HCT116 (cell line): Measurements from ENCODE around the gene MEP1B. TPM values are rescaled to one million over a fixed set of nuclear protein-coding genes. Genes with fewer than 3 reads are reported as not detected.

Source experiments
- ATAC-seq: fragments of 200-7000 bp; cut with Tn5 transposase; 2 replicates; pipeline ENCODE4 v1.9.1; 2020; ENCODE audit warnings: mild to moderate bottlenecking, moderate library complexity
- BruUV-seq: library from RNA; stranded (reverse); fragments of 400-500 nt; replicated peaks from 2 replicates; lab custom pipeline; 2021; lab: Mats Ljungman, UMichigan
- CTCF ChIA-PET: fragments of 300-600 bp; sonication (Branson Sonifier 250); formaldehyde crosslinking; loops from one replicate; lab custom pipeline; 2021; ENCODE audit warnings: antibody characterized with exemption; lab: Charles Lee
- POLR2A ChIA-PET: fragments of 300-600, 350-600 bp; sonication (Branson Sonifier 250); formaldehyde crosslinking; loops from one replicate; lab custom pipeline; 2021; ENCODE audit warnings: antibody characterized with exemption; lab: Charles Lee
- RAD21 ChIA-PET, 2 experiments: fragments of 300-600 bp; sonication (Branson Sonifier 250); formaldehyde crosslinking; loops; one replicate each; lab custom pipeline; 2023; ENCODE audit warnings: low total read pairs in 2 of 2; ENCODE audit not compliant: uncharacterized antibody in 2 of 2, unreplicated experiment in 2 of 2, low non-redundant PET in 1 of 2; lab: Charles Lee
- DNase-seq: peaks from one replicate; pipeline ENCODE4 v3.0.0-alpha.2; 2010; ENCODE audit warnings: low read depth, low spot score
- H2AFZ ChIP-seq: fragments of 200-600 bp; shearing (Covaris generic), sonication (generic); 2 replicates; pipeline ENCODE4 v1.6.1; 2017; ENCODE audit warnings: low read depth, mixed run types, mixed read lengths, antibody characterized with exemption, low read length; ENCODE audit not compliant: poor library complexity, severe bottlenecking
- H3K27ac ChIP-seq: 2 replicates; pipeline ENCODE4 v1.5.1; 2012; ENCODE audit warnings: low read depth, low read length
- H3K27me3 ChIP-seq: fragments of 200-600 bp; sonication (generic); 2 replicates; pipeline ENCODE4 v1.6.1; 2016; ENCODE audit warnings: mixed run types, low read length, mixed read lengths; ENCODE audit not compliant: insufficient read depth
- H3K36me3 ChIP-seq, 2 experiments: fragments of 200-500 bp in 1 of 2; fragments of 200-600 bp in 1 of 2; sonication (Bioruptor generic) in 1 of 2; sonication (generic) in 1 of 2; 2 replicates each; pipeline versions ENCODE4 v1.5.1 to v1.6.1; 2014 to 2016; ENCODE audit warnings: low read length in 2 of 2, inconsistent platforms in 1 of 2, mixed read lengths in 1 of 2, mixed run types in 1 of 2; ENCODE audit not compliant: insufficient read depth in 2 of 2, control insufficient read depth in 1 of 2
- H3K4me1 ChIP-seq, 2 experiments: fragments of 200-600 bp in 1 of 2; sonication (generic) in 1 of 2; 2 replicates each; pipeline versions ENCODE4 v1.5.1 to v1.6.1; 2012 to 2017; ENCODE audit warnings: low read length in 2 of 2, inconsistent platforms in 1 of 2, mild to moderate bottlenecking in 1 of 2, mixed read lengths in 1 of 2, mixed run types in 1 of 2, moderate library complexity in 1 of 2; ENCODE audit not compliant: insufficient read depth in 2 of 2, control insufficient read depth in 1 of 2
- H3K4me2 ChIP-seq: fragments of 200-600 bp; sonication (generic); 2 replicates; pipeline ENCODE4 v1.6.1; 2017; ENCODE audit warnings: mixed run types, low read length, mixed read lengths
- H3K4me3 ChIP-seq, 2 experiments: fragments of 200-600 bp in 1 of 2; sonication (generic) in 1 of 2; replicated peaks in 1 of 2; 2 replicates each; pipeline ENCODE4 v1.5.1; 2011 to 2016; ENCODE audit warnings: low read length in 2 of 2, control low read depth in 1 of 2, low read depth in 1 of 2, mild to moderate bottlenecking in 1 of 2, mixed read lengths in 1 of 2, mixed run types in 1 of 2
- H3K79me2 ChIP-seq: fragments of 200-600 bp; sonication (generic); 2 replicates; pipeline ENCODE4 v1.6.1; 2017; ENCODE audit warnings: mild to moderate bottlenecking, mixed run types, low read length, moderate library complexity, mixed read lengths; ENCODE audit not compliant: insufficient read depth
- H3K9ac ChIP-seq: fragments of 200-600 bp; sonication (generic); 2 replicates; pipeline ENCODE4 v1.6.1; 2016; ENCODE audit warnings: low read length, mixed read lengths
- H3K9me2 ChIP-seq: fragments of 200-600 bp; sonication (generic), shearing (Covaris generic); 2 replicates; pipeline ENCODE4 v1.6.1; 2017; ENCODE audit warnings: mixed run types, mild to moderate bottlenecking, moderate library complexity; ENCODE audit not compliant: insufficient read depth
- H3K9me3 ChIP-seq, 2 experiments: fragments of 200-500 bp in 1 of 2; fragments of 200-600 bp in 1 of 2; sonication (Bioruptor generic) in 1 of 2; sonication (generic) in 1 of 2; 2 replicates each; pipeline ENCODE4 v1.6.1; 2014 to 2017; ENCODE audit warnings: low read length in 2 of 2, mixed read lengths in 2 of 2, inconsistent platforms in 1 of 2, low read depth in 1 of 2, mild to moderate bottlenecking in 1 of 2, mixed run types in 1 of 2, moderate library complexity in 1 of 2; ENCODE audit not compliant: control insufficient read depth in 1 of 2, insufficient read depth in 1 of 2
- H4K20me1 ChIP-seq: fragments of 200-600 bp; sonication (generic), shearing (Covaris generic); 2 replicates; pipeline ENCODE4 v1.6.1; 2017; ENCODE audit warnings: mixed run types, mild to moderate bottlenecking, moderate library complexity; ENCODE audit not compliant: insufficient read depth
- ATF3 ChIP-seq: IDR thresholded peaks from 2 replicates; pipeline ENCODE4 v1.6.1; 2012
- CEBPB ChIP-seq: IDR thresholded peaks from 2 replicates; pipeline ENCODE4 v1.6.1; 2012; ENCODE audit warnings: low read depth
- EGR1 ChIP-seq: IDR thresholded peaks from 2 replicates; pipeline ENCODE4 v1.6.1; 2012; ENCODE audit warnings: low read depth
- EZH2phosphoT487 ChIP-seq: fragments of 200-600 bp; IDR thresholded peaks from 2 replicates; pipeline ENCODE4 v1.6.1; 2018; ENCODE audit warnings: antibody characterized with exemption, borderline replicate concordance
- MAX ChIP-seq: IDR thresholded peaks from 2 replicates; pipeline ENCODE4 v1.6.1; 2012
- POLR2A ChIP-seq: IDR thresholded peaks from 2 replicates; pipeline ENCODE4 v1.7.0; 2011; ENCODE audit warnings: borderline replicate concordance; ENCODE audit not compliant: insufficient read depth, insufficient read length; ENCODE audit errors: extremely low read depth
- POLR2AphosphoS5 ChIP-seq: IDR thresholded peaks from 2 replicates; pipeline ENCODE4 v1.6.1; 2011; ENCODE audit warnings: mild to moderate bottlenecking, low read depth, low read length, moderate library complexity
- RAD21 ChIP-seq: IDR thresholded peaks from 2 replicates; pipeline ENCODE4 v1.6.1; 2012; ENCODE audit warnings: low read depth, mild to moderate bottlenecking
- REST ChIP-seq: IDR thresholded peaks from 2 replicates; pipeline ENCODE4 v1.6.1; 2012; ENCODE audit warnings: low read depth
- SIN3A ChIP-seq: IDR thresholded peaks from 2 replicates; pipeline ENCODE4 v1.6.1; 2012; ENCODE audit warnings: low read depth
- SP1 ChIP-seq: IDR thresholded peaks from 2 replicates; pipeline ENCODE4 v1.6.1; 2012; ENCODE audit warnings: low read depth
- SRF ChIP-seq: IDR thresholded peaks from 2 replicates; pipeline ENCODE4 v1.6.1; 2012; ENCODE audit warnings: low read depth
- ZBTB33 ChIP-seq: IDR thresholded peaks from 2 replicates; pipeline ENCODE4 v1.6.1; 2011; ENCODE audit warnings: mild to moderate bottlenecking, low read length, moderate library complexity; ENCODE audit not compliant: insufficient replicate concordance; ENCODE audit errors: extremely low read depth
- intact Hi-C: fragments of 100-400 bp; cut with micrococcal nuclease; formaldehyde crosslinking; loops from 2 replicates; pipeline ENCODE4 v1.10.0; 2022
- total RNA-seq: library from RNA; stranded (reverse); gene quantifications from one replicate; pipeline ENCODE4 v1.2.1, GENCODE V29; 2021; ENCODE audit not compliant: unreplicated experiment

Gene MEP1B
- total RNA-seq, 1 experiment from 2014 or later = not detected

GRCh38 chr18:32167980-32168730 lies 21.7 kb upstream of the MEP1B start:
- Histone ChIP-seq H2AFZ (no peak overlapping the region), H4K20me1 (no peaks in the 10 kb centered on the region), H3K4me1 (no peaks in the 10 kb centered on the region), H3K9me2 (no peaks in the 10 kb centered on the region)
- TF ChIP-seq ZBTB33 = no peak
- TF ChIP-seq REST = no peak
- TF ChIP-seq RAD21 = no peak
- no peak for TF ChIP-seq POLR2AphosphoS5
- no peak for TF ChIP-seq POLR2A
- no peak for TF ChIP-seq EGR1
- TF ChIP-seq SP1 = no peak
- no peak for TF ChIP-seq ATF3
- no peak for TF ChIP-seq SRF
- no peak for TF ChIP-seq MAX
- no peak for TF ChIP-seq EZH2phosphoT487
- TF ChIP-seq SIN3A = no peak
- TF ChIP-seq CEBPB = no peak
- TF ChIP-seq, all 23 proteins: peak for 0
- Histone ChIP-seq H3K4me2 (no peak overlapping the region), H3K9me3 (no peaks in the 10 kb centered on the region), H3K27me3 (no peaks in the 10 kb centered on the region), H3K9ac (no peak overlapping the region), H3K79me2 (no peaks in the 10 kb centered on the region), H3K4me3 (no peak overlapping the region), H3K36me3 (no peaks in the 10 kb centered on the region), H3K27ac (no peak overlapping the region)
- RAD21 ChIA-PET = no interaction called here
- POLR2A ChIA-PET = interaction anchor here (0.7 kb wide), 1 partner anchor 365 kb away, joined by 3 read pairs; no protein-coding TSS in a partner anchor
- intact Hi-C loops = loop anchor here (10.0 kb wide), 1 partner anchor 497 kb away; no protein-coding TSS in a partner anchor
- no TSS peak for BruUV-seq
- no peak for DNase-seq
- no peak for ATAC-seq
- CTCF ChIA-PET = interaction anchor here (1.0 kb wide), 1 partner anchor 10 kb away, joined by 5 read pairs; no protein-coding TSS in a partner anchor
